Tibial artery (tissue), 4 donors: ENCODE results near the gene PLP2.

Experiments used
- DNase-seq, 2 donors: peaks; one replicate each; pipeline ENCODE4 v3.0.0-alpha.2; 2019
- H3K27ac ChIP-seq, 2 donors: fragments of 200-600 bp; sonication (generic) in 1 of 2; 1 replicate in 1 of 2; 2 replicates in 1 of 2; pipeline ENCODE4 v1.5.1; 2018 to 2019; ENCODE audit warnings: mild to moderate bottlenecking in 1 of 2
- H3K27me3 ChIP-seq, 2 donors: fragments of 200-600 bp; sonication (generic) in 1 of 2; one replicate each; pipeline versions ENCODE4 v1.5.1 to v1.6.0; 2016 to 2019
- H3K36me3 ChIP-seq, 3 donors: fragments of 200-600 bp; sonication (generic) in 2 of 3; one replicate each; pipeline ENCODE4 v1.5.1; 2016 to 2019; ENCODE audit warnings: mild to moderate bottlenecking in 2 of 3
- H3K4me1 ChIP-seq, 4 donors: fragments of 200-600 bp; sonication (generic) in 2 of 4; 1 replicate in 3 of 4; 2 replicates in 1 of 4; pipeline ENCODE4 v1.5.1; 2016 to 2019
- H3K4me3 ChIP-seq, 2 donors: fragments of 200-600 bp; sonication (generic) in 1 of 2; 1 replicate in 1 of 2; 2 replicates in 1 of 2; pipeline ENCODE4 v1.5.1; 2018 to 2019; ENCODE audit warnings: mild to moderate bottlenecking in 2 of 2
- H3K9me3 ChIP-seq, 3 donors: fragments of 200-600 bp; sonication (generic) in 1 of 3; one replicate each; pipeline ENCODE4 v1.5.1; 2016 to 2019
- intact Hi-C: fragments of 100-400 bp; cut with DNase I; formaldehyde crosslinking; loops from one replicate; pipeline ENCODE4 v1.15.0; 2023; ENCODE audit warnings: low total_unique reads
- TF ChIP-seq, protein P1 (sequence below), 2 experiments: fragments of 200-600 bp in 1 of 2; fragments of 450-650 bp in 1 of 2; IDR thresholded peaks; one replicate each; pipeline ENCODE4 v1.5.1; 2017 to 2019; ENCODE audit warnings: antibody characterized with exemption in 2 of 2, mild to moderate bottlenecking in 1 of 2, moderate library complexity in 1 of 2

PLP2 gene

DNA sequence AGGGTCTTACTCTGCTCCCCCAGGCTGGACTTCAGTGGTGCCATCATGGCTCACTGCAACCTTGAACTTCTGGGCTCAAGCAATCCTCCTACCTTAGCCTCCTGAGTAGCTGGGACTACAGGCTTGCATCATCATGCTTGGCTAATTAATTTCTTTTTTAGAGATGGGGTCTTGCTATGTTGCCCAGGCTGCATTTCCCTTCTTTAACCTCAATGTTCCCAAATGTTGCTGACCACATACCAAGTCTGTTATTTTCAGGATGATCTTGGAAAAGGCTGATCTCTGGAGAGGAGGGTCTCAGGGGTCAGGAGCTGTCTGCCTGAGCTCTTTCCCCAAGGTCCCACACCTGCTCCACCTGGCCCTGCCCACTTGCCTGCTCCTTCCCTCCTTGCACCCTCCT lies 48.4 kb downstream of the PLP2 start:
- no peak overlapping the region for H3K4me3 ChIP-seq
- no peaks in the 10 kb centered on the region for H3K9me3 ChIP-seq
- H3K27me3 ChIP-seq = no peaks in the 10 kb centered on the region
- H3K27ac ChIP-seq = no peak overlapping the region
- intact Hi-C loops = no loop called here
- TF ChIP-seq, protein P1, sequence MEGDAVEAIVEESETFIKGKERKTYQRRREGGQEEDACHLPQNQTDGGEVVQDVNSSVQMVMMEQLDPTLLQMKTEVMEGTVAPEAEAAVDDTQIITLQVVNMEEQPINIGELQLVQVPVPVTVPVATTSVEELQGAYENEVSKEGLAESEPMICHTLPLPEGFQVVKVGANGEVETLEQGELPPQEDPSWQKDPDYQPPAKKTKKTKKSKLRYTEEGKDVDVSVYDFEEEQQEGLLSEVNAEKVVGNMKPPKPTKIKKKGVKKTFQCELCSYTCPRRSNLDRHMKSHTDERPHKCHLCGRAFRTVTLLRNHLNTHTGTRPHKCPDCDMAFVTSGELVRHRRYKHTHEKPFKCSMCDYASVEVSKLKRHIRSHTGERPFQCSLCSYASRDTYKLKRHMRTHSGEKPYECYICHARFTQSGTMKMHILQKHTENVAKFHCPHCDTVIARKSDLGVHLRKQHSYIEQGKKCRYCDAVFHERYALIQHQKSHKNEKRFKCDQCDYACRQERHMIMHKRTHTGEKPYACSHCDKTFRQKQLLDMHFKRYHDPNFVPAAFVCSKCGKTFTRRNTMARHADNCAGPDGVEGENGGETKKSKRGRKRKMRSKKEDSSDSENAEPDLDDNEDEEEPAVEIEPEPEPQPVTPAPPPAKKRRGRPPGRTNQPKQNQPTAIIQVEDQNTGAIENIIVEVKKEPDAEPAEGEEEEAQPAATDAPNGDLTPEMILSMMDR (IDR thresholded peaks at IDR 0.05) = no peak
- no peak for DNase-seq
- no peaks in the 10 kb centered on the region for H3K36me3 ChIP-seq
- no peaks in the 10 kb centered on the region for H3K4me1 ChIP-seq

DNA sequence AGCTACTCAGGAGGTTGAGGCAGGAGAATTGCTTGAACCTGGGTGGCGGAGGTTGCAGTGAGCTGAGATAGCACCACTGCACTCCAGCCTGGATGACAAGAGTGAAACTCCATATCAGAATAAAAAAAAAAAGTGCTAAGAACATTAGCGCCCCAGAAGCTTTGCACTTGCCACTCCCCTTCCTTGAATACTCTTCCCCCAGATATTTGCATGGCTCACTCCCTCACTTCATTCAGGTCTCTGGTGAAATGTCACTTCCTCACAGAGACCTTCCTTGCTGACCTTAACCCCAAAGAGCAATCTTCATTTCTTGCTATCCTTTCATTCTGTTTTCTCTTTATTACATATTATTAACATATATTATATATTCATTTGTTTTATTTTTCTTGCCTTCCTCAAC lies 50.2 kb downstream of the PLP2 start:
- H3K27ac ChIP-seq = no peak overlapping the region
- TF ChIP-seq, protein P1 (IDR thresholded peaks at IDR 0.05) = no peak
- H3K4me3 ChIP-seq = no peak overlapping the region
- H3K27me3 ChIP-seq = no peaks in the 10 kb centered on the region
- H3K9me3 ChIP-seq = no peaks in the 10 kb centered on the region
- intact Hi-C loops = no loop called here
- no peaks in the 10 kb centered on the region for H3K4me1 ChIP-seq
- H3K36me3 ChIP-seq = no peaks in the 10 kb centered on the region
- DNase-seq = no peak
